DLD1 (cell line): ENCODE results near the gene PTPN4.

Source experiments
- in situ Hi-C: cut with HindIII; loops from 2 replicates; pipeline ENCODE4 v1.10.0; 2017; ENCODE audit warnings: low sequenced_read_pairs

Gene PTPN4

GRCh38 chr2:119849838-119850565 lies 90.3 kb downstream of the PTPN4 start:
- in situ Hi-C loops, result no loop called here

DNA sequence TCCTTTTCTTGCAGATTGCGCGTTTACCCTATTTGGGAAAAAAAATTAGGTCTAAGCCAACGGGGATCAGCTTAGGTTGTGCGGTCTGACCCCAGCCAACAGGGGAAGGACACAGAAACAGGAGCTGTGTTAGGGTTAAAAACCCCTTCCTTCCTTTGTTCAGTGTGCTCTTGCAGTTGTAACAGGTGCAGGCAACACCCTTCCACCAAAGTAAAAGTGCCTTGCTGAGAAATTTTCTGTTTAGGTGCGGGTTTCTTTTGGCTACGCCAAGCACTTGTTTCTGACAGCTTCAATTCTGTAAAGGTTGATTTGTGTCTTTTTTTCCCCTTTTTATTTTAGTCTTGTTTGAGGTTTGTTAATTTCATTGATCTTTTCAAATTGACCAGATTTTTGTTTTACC lies 92.5 kb downstream of the PTPN4 start:
- in situ Hi-C loops, result no loop called here

DNA sequence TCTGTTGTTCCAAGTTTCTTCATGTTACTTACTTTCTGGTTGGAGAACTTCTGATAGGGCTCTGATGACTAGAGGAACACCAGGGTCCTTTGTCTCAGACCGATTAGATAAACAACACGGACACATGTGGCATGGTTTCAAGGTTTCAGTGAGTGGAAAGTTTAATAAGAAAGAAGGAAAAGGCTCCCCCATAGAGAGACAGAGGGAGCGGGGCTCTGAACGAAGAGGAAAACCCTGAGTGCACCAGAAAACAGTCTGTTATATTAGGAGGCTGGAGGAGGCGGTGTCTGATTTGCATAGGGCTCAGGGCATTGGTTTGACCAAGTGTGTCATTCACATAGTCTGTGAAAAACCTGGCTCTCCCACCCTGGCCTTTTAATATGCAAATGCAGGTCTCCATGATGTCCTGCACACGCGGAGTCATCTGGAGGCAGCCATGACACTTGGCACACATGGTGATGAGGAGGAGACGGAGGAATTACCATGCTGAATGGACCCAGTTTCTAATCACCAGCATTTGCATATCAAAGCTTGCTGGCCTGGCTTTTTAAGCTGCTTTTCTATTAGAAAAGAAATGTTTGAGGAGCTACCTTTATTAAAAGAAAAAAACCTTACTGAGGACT lies 94.2 kb downstream of the PTPN4 start:
- in situ Hi-C loops, result no loop called here

- in situ Hi-C loops, result no loop called here
These were observed 96.8 kb downstream of the PTPN4 start for GRCh38 chr2:119856469-119856901.

DNA sequence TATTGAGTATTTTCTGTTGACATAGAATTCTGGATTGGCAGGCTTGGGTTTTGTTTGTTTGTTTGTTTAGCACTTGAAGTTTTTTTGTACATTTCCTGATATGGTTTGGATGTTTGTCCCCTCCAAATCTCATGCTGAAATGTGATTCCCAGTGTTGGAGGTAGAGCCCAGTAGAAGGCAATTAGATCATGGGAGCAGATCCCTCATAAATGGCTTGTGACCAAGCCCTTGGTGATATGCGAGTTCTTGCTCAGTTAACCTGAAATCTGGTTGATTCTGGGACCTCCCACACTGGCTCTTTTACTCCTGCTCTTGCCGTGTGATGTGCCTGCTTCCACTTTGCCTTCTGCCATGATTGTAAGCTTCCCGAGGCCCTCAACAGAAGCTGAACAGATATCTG lies 98.0 kb downstream of the PTPN4 start:
- in situ Hi-C loops, result no loop called here

GRCh38 chr2:119859528-119859927 lies 99.8 kb downstream of the PTPN4 start:
- in situ Hi-C loops, result no loop called here

GRCh38 chr2:119860924-119861323 lies 101.2 kb downstream of the PTPN4 start:
- in situ Hi-C loops, result no loop called here

GRCh38 chr2:119862127-119862889 lies 102.6 kb downstream of the PTPN4 start:
- in situ Hi-C loops, result no loop called here

DNA sequence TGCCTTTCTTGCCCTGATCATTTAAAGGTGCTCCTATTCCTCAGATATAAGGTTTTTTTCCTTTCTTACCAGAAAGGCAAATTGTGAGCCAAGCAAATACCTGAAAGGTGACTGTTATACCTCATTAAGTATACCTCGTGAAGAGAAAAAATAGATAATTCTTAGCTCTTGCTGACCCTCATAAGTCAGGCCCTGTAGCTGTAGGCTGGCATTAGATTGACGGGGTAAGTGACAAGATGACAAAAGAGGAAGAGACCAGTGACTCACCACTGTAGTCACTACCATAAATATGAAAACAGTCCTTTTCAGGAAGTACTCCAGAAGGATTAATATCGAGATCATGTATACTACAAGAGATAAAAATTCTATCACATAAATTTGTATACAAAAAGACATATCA lies 104.6 kb downstream of the PTPN4 start:
- in situ Hi-C loops, result no loop called here

- in situ Hi-C loops, result no loop called here
These were observed 112.0 kb downstream of the PTPN4 start for GRCh38 chr2:119871725-119872124.

DNA sequence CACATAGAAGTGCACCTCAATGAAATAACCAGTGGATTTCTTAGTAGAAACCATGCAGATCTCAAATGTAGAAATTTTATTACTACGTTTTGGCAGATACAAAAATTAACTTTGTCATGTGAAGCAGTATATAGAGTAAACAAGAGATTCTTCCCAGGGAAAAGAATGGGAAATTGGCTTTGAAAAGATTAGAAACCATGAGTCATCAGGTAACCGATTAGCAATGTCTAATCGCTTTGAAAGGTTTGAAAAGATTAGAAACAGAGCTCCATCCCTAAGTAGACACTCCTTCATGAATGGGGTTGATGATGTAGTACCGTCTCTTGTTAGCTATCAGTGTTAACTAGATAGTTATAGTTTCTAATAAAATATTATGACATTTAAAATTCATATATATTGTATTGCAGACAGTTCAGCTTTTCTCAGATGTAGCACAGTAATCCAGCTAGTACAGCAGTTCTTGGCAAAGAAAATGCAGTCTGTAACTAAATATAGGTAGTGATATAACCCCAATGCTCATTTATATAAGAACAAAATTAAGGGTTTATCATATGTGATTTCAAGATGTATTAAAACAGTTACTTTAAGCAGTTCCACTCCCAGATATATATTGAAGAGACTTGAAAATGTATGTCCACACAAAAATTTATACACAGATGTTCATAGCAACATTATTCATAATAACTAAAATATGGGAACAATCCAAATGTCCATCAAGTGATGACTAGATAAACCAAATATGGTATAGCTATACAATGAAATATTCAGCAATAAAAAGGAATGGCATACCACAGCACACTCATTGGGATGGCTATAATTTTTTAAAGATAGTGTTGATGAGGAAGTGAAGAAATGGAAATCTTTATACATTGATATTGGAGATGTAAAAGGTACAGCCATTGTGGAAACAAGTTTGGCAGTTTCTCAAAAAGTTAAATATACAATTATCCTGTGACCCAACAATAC lies 113.9 kb downstream of the PTPN4 start:
- in situ Hi-C loops, result no loop called here

GRCh38 chr2:119879502-119879901 lies 119.8 kb downstream of the PTPN4 start:
- in situ Hi-C loops, result no loop called here

DNA sequence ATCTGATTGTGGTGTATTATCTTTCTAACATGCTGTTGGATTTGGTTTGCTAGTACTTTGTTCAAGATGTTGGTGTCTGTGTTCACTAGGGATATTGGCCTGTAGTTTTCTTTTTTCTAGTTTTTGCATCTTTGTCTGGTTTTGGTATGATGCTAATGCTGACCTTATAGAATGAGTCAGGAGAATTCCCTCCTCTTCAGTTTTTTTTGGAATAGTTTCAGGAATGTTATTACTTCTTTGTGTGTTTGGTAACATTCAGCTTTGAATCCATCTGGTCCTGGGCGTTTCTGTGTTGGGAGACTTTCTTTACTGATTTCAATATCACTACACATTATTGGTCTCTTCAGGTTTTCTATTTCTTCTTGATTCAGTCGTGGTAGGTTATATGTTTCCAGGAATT lies 129.0 kb downstream of the PTPN4 start:
- in situ Hi-C loops, result no loop called here

- in situ Hi-C loops, result no loop called here
These were observed 138.1 kb downstream of the PTPN4 start for GRCh38 chr2:119897736-119898395.

DNA sequence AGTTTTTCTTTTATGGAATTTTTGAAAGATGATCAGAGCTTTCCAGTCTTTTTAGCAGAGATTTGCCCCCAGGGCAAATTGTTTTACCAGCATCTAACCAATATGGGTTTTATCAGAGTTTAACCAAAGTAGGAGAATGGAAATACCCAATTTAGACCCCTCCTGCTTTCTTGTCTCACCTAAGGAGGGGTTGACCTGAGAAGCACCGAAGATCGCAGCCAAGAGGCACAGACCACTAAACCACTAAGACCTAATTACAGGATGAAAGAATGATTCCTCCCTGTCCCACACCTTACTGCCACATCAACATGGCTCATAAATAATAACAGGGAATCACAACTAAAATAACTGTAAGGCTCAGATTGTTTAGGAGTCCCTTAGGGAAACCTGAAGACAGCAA lies 141.3 kb downstream of the PTPN4 start:
- in situ Hi-C loops, result no loop called here

DNA sequence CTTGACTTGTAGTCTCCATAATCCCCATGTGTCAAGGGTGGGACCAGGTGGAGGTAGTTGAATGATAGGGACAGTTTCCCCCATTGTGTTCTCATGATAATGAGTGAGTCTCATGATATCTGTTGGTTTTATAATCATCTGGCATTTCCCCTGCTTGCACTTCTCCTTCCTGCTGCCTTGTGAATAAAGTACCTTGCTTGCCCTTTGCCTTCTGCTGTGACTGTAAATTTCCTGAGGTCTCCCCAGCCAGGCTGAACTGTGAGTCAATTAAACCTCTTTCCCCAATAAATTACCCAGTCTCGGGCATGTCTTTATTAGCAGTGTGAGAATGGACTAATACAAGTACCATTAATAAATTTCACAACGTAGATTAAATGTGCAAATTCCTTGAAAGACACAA lies 150.8 kb downstream of the PTPN4 start:
- in situ Hi-C loops, result no loop called here

- in situ Hi-C loops, result no loop called here
These were observed 154.5 kb downstream of the PTPN4 start for GRCh38 chr2:119914266-119914665.

DNA sequence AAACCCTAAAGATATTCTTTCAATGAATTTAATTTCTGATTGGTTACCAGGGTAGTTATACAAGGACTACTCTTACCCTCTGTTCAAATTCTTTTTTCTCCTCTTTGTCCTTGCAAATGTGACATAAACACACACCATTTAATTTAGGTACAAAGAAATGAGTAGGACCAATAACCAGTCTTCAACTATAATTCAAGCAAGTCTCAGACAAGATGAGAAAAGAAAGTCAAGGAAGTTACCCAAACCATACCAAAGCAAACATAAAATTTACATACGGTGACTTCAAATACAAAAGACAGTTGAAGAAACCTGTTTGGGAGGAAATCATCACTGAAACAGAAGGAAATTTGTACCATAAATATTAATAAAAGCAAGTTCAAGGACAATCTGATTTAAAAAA lies 162.1 kb downstream of the PTPN4 start:
- in situ Hi-C loops, result no loop called here

GRCh38 chr2:119922699-119923098 lies 163.0 kb downstream of the PTPN4 start:
- in situ Hi-C loops, result no loop called here

DNA sequence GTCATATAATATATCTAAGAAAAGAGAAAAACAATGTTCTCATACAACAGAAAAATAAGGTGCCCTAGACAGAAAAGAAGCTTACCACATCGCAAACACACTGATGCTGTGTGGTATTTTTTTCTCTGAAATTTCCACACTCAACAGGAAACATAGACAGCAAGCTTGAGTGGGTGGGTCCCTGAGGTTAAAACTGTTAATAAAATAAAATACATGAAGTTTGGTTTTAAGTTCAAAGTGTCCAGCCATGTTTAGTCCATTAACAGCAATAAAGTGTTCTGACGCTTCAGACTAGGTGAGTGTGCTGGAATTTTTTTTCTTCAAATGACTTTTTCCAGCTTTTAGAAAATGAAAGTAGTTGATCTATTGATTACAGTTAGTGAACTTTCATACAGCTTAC lies 169.8 kb downstream of the PTPN4 start:
- in situ Hi-C loops, result no loop called here
